ENCODE results near the gene DCHS1.

DNA sequence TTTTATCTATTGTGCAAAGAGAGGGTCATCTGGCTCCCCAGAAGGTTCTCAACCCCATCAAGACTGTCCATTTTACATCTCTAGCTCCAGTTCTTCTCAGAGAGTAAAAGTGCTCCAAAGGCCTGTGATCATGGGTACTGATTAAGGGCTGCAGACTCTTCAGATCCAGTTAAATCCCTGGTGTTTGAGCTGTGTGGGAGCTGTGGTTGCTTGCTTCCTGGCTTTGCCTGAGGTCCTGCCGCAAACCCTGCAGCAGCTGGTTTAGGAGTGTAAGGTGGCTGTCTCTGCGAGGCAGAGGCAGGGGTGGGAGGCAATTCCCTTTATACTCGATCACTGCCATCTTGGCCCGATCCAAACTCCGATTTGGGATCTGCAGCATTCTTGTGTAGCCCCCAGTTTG is 26.3 kb upstream of the DCHS1 start:
- TF ChIP-seq POLR2A (IDR thresholded peaks at IDR 0.05; ENCODE audit: low read length) (no peak), PHF8 (IDR thresholded peaks at IDR 0.05; ENCODE audit: borderline replicate concordance, low read depth) (no peak), NPAS2 (CRISPR knock-in tag; IDR thresholded peaks at IDR 0.05; ENCODE audit: borderline replicate concordance) (no peak), USF2 (IDR thresholded peaks at IDR 0.05) (no peak), MAZ (IDR thresholded peaks at IDR 0.05; ENCODE audit: borderline replicate concordance, low read depth, low read length) (no peak), MYC (IDR thresholded peaks at IDR 0.05; ENCODE audit: borderline replicate concordance, low read length) (no peak), SMC3 (IDR thresholded peaks at IDR 0.05) (no peak), RFX5 (IDR thresholded peaks at IDR 0.05) (no peak), HDAC2 (IDR thresholded peaks at IDR 0.05) (no peak), RCOR1 (IDR thresholded peaks at IDR 0.05; ENCODE audit: low read depth, low read length) (no peak), EP300 (IDR thresholded peaks at IDR 0.05) (no peak), FOSL2 (IDR thresholded peaks at IDR 0.05) (no peak), FOSL2 (CRISPR knock-in tag; IDR thresholded peaks at IDR 0.05) (no peak)
- TF ChIP-seq, protein P1, sequence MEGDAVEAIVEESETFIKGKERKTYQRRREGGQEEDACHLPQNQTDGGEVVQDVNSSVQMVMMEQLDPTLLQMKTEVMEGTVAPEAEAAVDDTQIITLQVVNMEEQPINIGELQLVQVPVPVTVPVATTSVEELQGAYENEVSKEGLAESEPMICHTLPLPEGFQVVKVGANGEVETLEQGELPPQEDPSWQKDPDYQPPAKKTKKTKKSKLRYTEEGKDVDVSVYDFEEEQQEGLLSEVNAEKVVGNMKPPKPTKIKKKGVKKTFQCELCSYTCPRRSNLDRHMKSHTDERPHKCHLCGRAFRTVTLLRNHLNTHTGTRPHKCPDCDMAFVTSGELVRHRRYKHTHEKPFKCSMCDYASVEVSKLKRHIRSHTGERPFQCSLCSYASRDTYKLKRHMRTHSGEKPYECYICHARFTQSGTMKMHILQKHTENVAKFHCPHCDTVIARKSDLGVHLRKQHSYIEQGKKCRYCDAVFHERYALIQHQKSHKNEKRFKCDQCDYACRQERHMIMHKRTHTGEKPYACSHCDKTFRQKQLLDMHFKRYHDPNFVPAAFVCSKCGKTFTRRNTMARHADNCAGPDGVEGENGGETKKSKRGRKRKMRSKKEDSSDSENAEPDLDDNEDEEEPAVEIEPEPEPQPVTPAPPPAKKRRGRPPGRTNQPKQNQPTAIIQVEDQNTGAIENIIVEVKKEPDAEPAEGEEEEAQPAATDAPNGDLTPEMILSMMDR (IDR thresholded peaks at IDR 0.05): no peak
- TF ChIP-seq, protein P2, sequence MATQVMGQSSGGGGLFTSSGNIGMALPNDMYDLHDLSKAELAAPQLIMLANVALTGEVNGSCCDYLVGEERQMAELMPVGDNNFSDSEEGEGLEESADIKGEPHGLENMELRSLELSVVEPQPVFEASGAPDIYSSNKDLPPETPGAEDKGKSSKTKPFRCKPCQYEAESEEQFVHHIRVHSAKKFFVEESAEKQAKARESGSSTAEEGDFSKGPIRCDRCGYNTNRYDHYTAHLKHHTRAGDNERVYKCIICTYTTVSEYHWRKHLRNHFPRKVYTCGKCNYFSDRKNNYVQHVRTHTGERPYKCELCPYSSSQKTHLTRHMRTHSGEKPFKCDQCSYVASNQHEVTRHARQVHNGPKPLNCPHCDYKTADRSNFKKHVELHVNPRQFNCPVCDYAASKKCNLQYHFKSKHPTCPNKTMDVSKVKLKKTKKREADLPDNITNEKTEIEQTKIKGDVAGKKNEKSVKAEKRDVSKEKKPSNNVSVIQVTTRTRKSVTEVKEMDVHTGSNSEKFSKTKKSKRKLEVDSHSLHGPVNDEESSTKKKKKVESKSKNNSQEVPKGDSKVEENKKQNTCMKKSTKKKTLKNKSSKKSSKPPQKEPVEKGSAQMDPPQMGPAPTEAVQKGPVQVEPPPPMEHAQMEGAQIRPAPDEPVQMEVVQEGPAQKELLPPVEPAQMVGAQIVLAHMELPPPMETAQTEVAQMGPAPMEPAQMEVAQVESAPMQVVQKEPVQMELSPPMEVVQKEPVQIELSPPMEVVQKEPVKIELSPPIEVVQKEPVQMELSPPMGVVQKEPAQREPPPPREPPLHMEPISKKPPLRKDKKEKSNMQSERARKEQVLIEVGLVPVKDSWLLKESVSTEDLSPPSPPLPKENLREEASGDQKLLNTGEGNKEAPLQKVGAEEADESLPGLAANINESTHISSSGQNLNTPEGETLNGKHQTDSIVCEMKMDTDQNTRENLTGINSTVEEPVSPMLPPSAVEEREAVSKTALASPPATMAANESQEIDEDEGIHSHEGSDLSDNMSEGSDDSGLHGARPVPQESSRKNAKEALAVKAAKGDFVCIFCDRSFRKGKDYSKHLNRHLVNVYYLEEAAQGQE (IDR thresholded peaks at IDR 0.05): no peak

All from A549 (cell line).